DND-41 (cell line): ENCODE data around the gene C1QTNF2.

ENCODE experiments used
- ATAC-seq: fragments of 200-7000 bp; cut with Tn5 transposase; 3 replicates; pipeline ENCODE4 v1.9.1; 2021; ENCODE audit warnings: low read depth; ENCODE audit not compliant: insufficient read depth
- DNase-seq: peaks from one replicate; pipeline ENCODE4 v3.0.0-alpha.2; 2020
- H2AFZ ChIP-seq: 2 replicates; pipeline ENCODE4 v1.6.0; 2012; ENCODE audit warnings: low read depth, low read length
- H3K27ac ChIP-seq: 2 replicates; pipeline ENCODE4 v1.5.1; 2012; ENCODE audit warnings: low read length, inconsistent platforms
- H3K27me3 ChIP-seq: fragments of 200-600 bp; sonication (generic); 2 replicates; pipeline ENCODE4 v1.6.0; 2012; ENCODE audit warnings: low read length, mild to moderate bottlenecking, inconsistent platforms; ENCODE audit not compliant: insufficient read depth, poor library complexity
- H3K36me3 ChIP-seq: 2 replicates; pipeline ENCODE4 v1.5.1; 2012; ENCODE audit warnings: low read length, inconsistent platforms; ENCODE audit not compliant: insufficient read depth
- H3K4me1 ChIP-seq: 2 replicates; pipeline ENCODE4 v1.5.1; 2012; ENCODE audit warnings: mild to moderate bottlenecking, low read length; ENCODE audit not compliant: insufficient read depth
- H3K4me2 ChIP-seq: 2 replicates; pipeline ENCODE4 v1.6.0; 2012; ENCODE audit warnings: mild to moderate bottlenecking, moderate library complexity, low read length, inconsistent platforms; ENCODE audit not compliant: insufficient read depth
- H3K4me3 ChIP-seq, 2 experiments: fragments of 200-600 bp in 1 of 2; shearing (Covaris generic) in 1 of 2; 2 replicates each; pipeline ENCODE4 v1.5.1; 2012 to 2016; ENCODE audit warnings: inconsistent platforms in 2 of 2, low read length in 2 of 2, mild to moderate bottlenecking in 2 of 2, low read depth in 1 of 2, moderate library complexity in 1 of 2
- H3K79me2 ChIP-seq: 2 replicates; pipeline ENCODE4 v1.6.0; 2012; ENCODE audit warnings: low read length, inconsistent platforms; ENCODE audit not compliant: insufficient read depth
- H3K9ac ChIP-seq: 2 replicates; pipeline ENCODE4 v1.6.0; 2012; ENCODE audit warnings: low read depth, mild to moderate bottlenecking, inconsistent platforms, low read length, moderate library complexity
- H3K9me3 ChIP-seq: 2 replicates; pipeline ENCODE4 v1.5.1; 2012; ENCODE audit warnings: low read length, moderate library complexity, mild to moderate bottlenecking, inconsistent platforms; ENCODE audit not compliant: insufficient read depth, severe bottlenecking
- H4K20me1 ChIP-seq: 2 replicates; pipeline ENCODE4 v1.6.0; 2012; ENCODE audit warnings: low read length; ENCODE audit not compliant: insufficient read depth
- CTCF ChIP-seq: IDR thresholded peaks from 2 replicates; pipeline ENCODE4 v1.5.1; 2012; ENCODE audit warnings: borderline replicate concordance, low read length, moderate library complexity, mild to moderate bottlenecking; ENCODE audit not compliant: poor library complexity, severe bottlenecking; ENCODE audit errors: extremely low read depth
- EZH2 ChIP-seq: IDR thresholded peaks from 3 replicates; pipeline ENCODE4 v1.6.1; 2012; ENCODE audit warnings: borderline replicate concordance, low read depth, mild to moderate bottlenecking, moderate library complexity, low read length, inconsistent platforms; ENCODE audit not compliant: severe bottlenecking

The C1QTNF2 gene

DNA sequence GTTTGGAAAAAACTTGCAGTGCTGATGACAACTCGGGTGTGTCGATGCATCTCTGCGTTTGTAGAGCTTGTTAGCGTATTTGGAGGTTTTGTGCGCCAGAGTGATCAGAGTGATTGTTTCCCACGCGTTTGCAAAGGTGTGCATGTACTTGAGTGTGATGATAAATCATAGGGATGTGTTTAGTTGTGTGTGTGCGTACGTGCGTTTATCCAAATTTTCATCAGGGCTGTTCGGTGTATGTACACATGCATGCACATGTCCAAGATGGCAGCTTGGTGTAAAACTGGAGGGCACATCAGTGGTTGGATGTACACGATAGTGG lies 248 bp upstream of the C1QTNF2 start:
- no peak overlapping the region for H3K4me2 ChIP-seq
- H3K79me2 ChIP-seq, result no peaks in the 10 kb centered on the region
- no peaks in the 10 kb centered on the region for H3K4me1 ChIP-seq
- H3K9me3 ChIP-seq, result no peaks in the 10 kb centered on the region
- H4K20me1 ChIP-seq, result no peaks in the 10 kb centered on the region
- no peaks in the 10 kb centered on the region for H3K36me3 ChIP-seq
- no peak overlapping the region for H3K9ac ChIP-seq
- H2AFZ ChIP-seq, result no peak overlapping the region
- H3K27me3 ChIP-seq, result peaks cover 14% of the 10 kb centered on the region
- H3K27ac ChIP-seq, result no peak overlapping the region
- H3K4me3 ChIP-seq, result no peak overlapping the region
- no peak for TF ChIP-seq EZH2
- TF ChIP-seq CTCF, result no peak
- ATAC-seq (no peak), DNase-seq (no peak)

DNA sequence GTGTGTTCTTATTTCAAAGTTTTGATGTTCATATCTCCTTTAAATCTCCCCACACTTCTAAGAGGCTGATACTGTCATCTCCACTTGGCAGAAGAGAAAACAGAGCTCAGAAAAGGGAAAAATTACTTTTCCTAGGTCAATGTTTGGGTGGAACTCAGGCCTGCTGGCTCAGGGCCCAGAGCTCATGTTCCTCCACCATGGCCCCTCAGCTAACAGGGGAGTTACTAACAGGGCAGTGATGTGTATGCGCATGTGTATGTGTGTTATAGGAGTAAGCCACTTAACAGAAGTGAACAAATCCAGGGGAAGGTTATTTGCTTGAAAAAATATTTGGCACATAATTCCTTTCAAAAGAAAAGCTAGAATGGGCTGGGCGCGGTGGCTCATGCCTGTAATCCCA lies 2.5 kb downstream of the C1QTNF2 start:
- no peaks in the 10 kb centered on the region for H3K9me3 ChIP-seq
- H2AFZ ChIP-seq, result no peak overlapping the region
- H3K4me2 ChIP-seq, result no peak overlapping the region
- H3K4me1 ChIP-seq, result no peaks in the 10 kb centered on the region
- no peak for DNase-seq
- no peaks in the 10 kb centered on the region for H4K20me1 ChIP-seq
- ATAC-seq, result no peak
- no peak overlapping the region for H3K4me3 ChIP-seq
- no peaks in the 10 kb centered on the region for H3K36me3 ChIP-seq
- H3K79me2 ChIP-seq, result no peaks in the 10 kb centered on the region
- H3K9ac ChIP-seq, result no peak overlapping the region
- H3K27me3 ChIP-seq, result no peaks in the 10 kb centered on the region
- TF ChIP-seq EZH2, result no peak
- no peak for TF ChIP-seq CTCF
- no peak overlapping the region for H3K27ac ChIP-seq

- Histone ChIP-seq H3K27ac (no peak overlapping the region), H3K9me3 (no peaks in the 10 kb centered on the region), H3K27me3 (no peaks in the 10 kb centered on the region), H2AFZ (no peak overlapping the region), H3K4me2 (no peak overlapping the region), H3K9ac (no peak overlapping the region), H3K4me3 (no peak overlapping the region), H3K36me3 (no peaks in the 10 kb centered on the region), H3K79me2 (no peaks in the 10 kb centered on the region), H4K20me1 (no peaks in the 10 kb centered on the region), H3K4me1 (no peaks in the 10 kb centered on the region)
- no peak for DNase-seq
- no peak for ATAC-seq
- TF ChIP-seq EZH2 (no peak), CTCF (no peak)
Measured at GRCh38 chr5:160367261-160367660, 3.2 kb downstream of the C1QTNF2 start.

- Histone ChIP-seq H2AFZ (no peak overlapping the region), H3K4me1 (no peaks in the 10 kb centered on the region), H3K36me3 (no peaks in the 10 kb centered on the region), H3K79me2 (no peaks in the 10 kb centered on the region), H3K9ac (no peak overlapping the region), H3K4me3 (no peak overlapping the region), H3K9me3 (no peaks in the 10 kb centered on the region), H4K20me1 (no peaks in the 10 kb centered on the region), H3K4me2 (no peak overlapping the region), H3K27me3 (no peaks in the 10 kb centered on the region), H3K27ac (no peak overlapping the region)
- ATAC-seq (no peak), DNase-seq (no peak)
- no peak for TF ChIP-seq CTCF
- TF ChIP-seq EZH2, result no peak
Measured at GRCh38 chr5:160366230-160366629, 4.2 kb downstream of the C1QTNF2 start.
